ENCODE data around the gene ZSCAN23. TPM values are rescaled to one million over a fixed set of nuclear protein-coding genes. Genes with fewer than 3 reads are reported as not detected.
A peak's percentile ranks its signal among the peaks of the same experiment; 100 is the strongest.

ZSCAN23 gene
- total and polyA plus RNA-seq, 2 donors from 2014 or later = 0.49 to 5.5 TPM

DNA sequence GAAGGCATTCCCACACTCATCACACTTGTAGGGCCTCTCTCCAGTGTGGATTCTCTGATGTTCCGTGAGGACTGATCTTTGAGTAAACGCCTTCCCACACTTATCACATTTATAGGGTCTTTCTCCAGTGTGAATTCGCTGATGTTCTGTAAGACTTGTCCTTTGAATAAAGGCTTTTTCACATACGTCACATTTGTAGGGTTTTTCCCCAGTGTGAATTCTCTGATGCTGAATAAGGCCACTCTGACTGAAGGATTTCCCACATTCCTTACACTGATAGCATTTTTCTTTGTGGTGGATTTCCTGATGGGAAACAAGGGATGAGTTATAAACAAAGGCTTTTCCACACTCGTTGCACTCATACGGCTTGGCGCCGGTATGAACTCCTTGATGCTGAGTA lies 52.6 kb downstream of the ZSCAN23 start:
- TF ChIP-seq CTCF (IDR thresholded peaks at IDR 0.05; ENCODE audit: borderline replicate concordance, extremely low read depth, insufficient read depth) = no peak
- H3K27ac ChIP-seq (ENCODE audit: low read depth in 2 of 2, low read length in 2 of 2) = no peak overlapping the region
- FAIRE-seq = no peak
- H3K9ac ChIP-seq (ENCODE audit: low read length in 3 of 3) = no peak overlapping the region
- H3K27me3 ChIP-seq (ENCODE audit: control insufficient read depth, insufficient read depth, low read length) = no peaks in the 10 kb centered on the region
- no peaks in the 10 kb centered on the region for H3K9me3 ChIP-seq (ENCODE audit: control insufficient read depth in 2 of 3, insufficient read depth in 1 of 3, low read length in 3 of 3)
- H3K4me3 ChIP-seq (ENCODE audit: low read length in 3 of 3) = no peak overlapping the region
- H3K36me3 ChIP-seq (ENCODE audit: control insufficient read depth in 2 of 3, insufficient read depth in 3 of 3, low read length in 3 of 3) = peaks cover 7 to 28% (median 21%) of the 10 kb centered on the region in 3 donors
- no peaks in the 10 kb centered on the region for H3K4me1 ChIP-seq (ENCODE audit: control insufficient read depth in 2 of 3, insufficient read depth in 2 of 3, low read depth in 1 of 3, low read length in 3 of 3)
- intact Hi-C loops (cut with DNase I) = no loop called here
- no peak for DNase-seq

- no peaks in the 10 kb centered on the region for H3K9me3 ChIP-seq (ENCODE audit: control insufficient read depth in 2 of 3, insufficient read depth in 1 of 3, low read length in 3 of 3)
- H3K9ac ChIP-seq (ENCODE audit: low read length in 3 of 3) = no peak overlapping the region
- no peak for TF ChIP-seq CTCF (IDR thresholded peaks at IDR 0.05; ENCODE audit: borderline replicate concordance, extremely low read depth, insufficient read depth)
- intact Hi-C loops (cut with DNase I) = no loop called here
- FAIRE-seq (no peak), DNase-seq (no peak)
- no peaks in the 10 kb centered on the region for H3K27me3 ChIP-seq (ENCODE audit: control insufficient read depth, insufficient read depth, low read length)
- H3K27ac ChIP-seq (ENCODE audit: low read depth in 2 of 2, low read length in 2 of 2) = no peak overlapping the region
- H3K4me3 ChIP-seq (ENCODE audit: low read length in 3 of 3) = no peak overlapping the region
- H3K36me3 ChIP-seq (ENCODE audit: control insufficient read depth in 2 of 3, insufficient read depth in 3 of 3, low read length in 3 of 3) = peaks cover 3 to 18% (median 6%) of the 10 kb centered on the region in 3 donors
- no peaks in the 10 kb centered on the region for H3K4me1 ChIP-seq (ENCODE audit: control insufficient read depth in 2 of 3, insufficient read depth in 2 of 3, low read depth in 1 of 3, low read length in 3 of 3)
These were observed 59.2 kb downstream of the ZSCAN23 start for GRCh38 chr6:28384143-28384533.

DNA sequence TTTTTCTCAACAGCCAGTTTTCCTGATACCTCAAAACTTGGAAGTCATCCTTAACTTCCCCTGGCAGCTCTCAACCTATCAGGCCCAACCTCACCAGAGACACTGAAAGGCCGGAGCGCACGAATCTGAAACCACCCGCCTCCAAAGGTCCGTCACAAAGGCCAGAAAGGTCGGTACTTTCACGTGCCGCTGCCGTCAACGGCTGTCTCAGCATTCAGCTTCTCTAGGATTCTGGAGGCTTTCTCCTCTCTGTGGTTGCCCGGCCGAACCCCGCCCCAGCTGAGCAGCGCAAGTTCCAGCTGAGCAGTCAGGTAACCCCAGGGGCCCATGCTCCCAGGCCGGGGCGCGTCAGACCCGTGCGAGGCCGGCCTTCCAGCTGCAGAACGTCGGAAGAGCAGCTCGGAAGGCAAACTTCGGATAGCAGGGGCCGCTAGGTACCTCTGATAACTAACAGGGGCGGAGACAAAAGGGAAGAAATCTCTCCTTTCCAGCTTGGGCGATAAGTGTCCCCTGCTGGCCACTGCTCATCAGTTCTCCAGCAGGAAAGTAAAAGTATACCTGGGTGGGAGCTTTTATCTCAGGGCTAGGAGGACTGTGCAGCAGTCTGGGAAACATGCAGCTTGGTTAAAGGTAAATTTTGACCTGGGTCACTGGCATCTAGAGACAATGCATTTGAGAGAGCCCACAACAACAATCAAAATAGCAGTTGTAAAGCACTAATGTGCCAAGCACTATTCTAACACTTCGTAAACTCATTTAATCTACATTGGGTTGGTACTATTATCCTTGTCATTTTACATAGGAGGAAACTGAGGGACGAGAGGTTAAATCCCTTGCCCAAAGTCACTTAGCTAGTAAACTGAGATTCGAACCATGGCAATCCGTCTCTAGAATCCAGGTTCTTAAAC lies 59.8 kb downstream of the ZSCAN23 start:
- peak overlapping the region; percentile 65 to 78 for H3K27ac ChIP-seq (ENCODE audit: low read depth in 2 of 2, low read length in 2 of 2)
- intact Hi-C loops (cut with DNase I) = no loop called here
- peak; percentile 40 for TF ChIP-seq CTCF (IDR thresholded peaks at IDR 0.05; ENCODE audit: borderline replicate concordance, extremely low read depth, insufficient read depth)
- H3K9me3 ChIP-seq (ENCODE audit: control insufficient read depth in 2 of 3, insufficient read depth in 1 of 3, low read length in 3 of 3) = no peaks in the 10 kb centered on the region
- H3K9ac ChIP-seq (ENCODE audit: low read length in 3 of 3) = peak overlapping the region; percentile 11 to 70 (median 67)
- no peaks in the 10 kb centered on the region for H3K4me1 ChIP-seq (ENCODE audit: control insufficient read depth in 2 of 3, insufficient read depth in 2 of 3, low read depth in 1 of 3, low read length in 3 of 3)
- FAIRE-seq (no peak), DNase-seq (peak; percentile 90 to 95 (median 93))
- no peaks in the 10 kb centered on the region for H3K27me3 ChIP-seq (ENCODE audit: control insufficient read depth, insufficient read depth, low read length)
- peaks cover 3 to 15% (median 3%) of the 10 kb centered on the region in 3 donors for H3K36me3 ChIP-seq (ENCODE audit: control insufficient read depth in 2 of 3, insufficient read depth in 3 of 3, low read length in 3 of 3)
- H3K4me3 ChIP-seq (ENCODE audit: low read length in 3 of 3) = peak overlapping the region; percentile 71 to 89 (median 82)

Other genes with a start within 250 kb of the ZSCAN23 start
- 15.6 TPM for gene ZSCAN9, start 218.2 kb downstream of the ZSCAN23 start, total RNA-seq
- gene ZSCAN9, start 218.2 kb downstream of the ZSCAN23 start, polyA plus RNA-seq (ENCODE audit: insufficient read depth, low read depth, low replicate concordance) = 8.1 TPM
- gene ZKSCAN4, start 191.2 kb downstream of the ZSCAN23 start, total RNA-seq = 7.4 TPM
- gene ZKSCAN4, start 191.2 kb downstream of the ZSCAN23 start, polyA plus RNA-seq (ENCODE audit: insufficient read depth, low read depth, low replicate concordance) = 3.9 TPM
- 1.2 TPM for gene NKAPL, start 184.2 kb downstream of the ZSCAN23 start, total RNA-seq
- 1.7 TPM for gene NKAPL, start 184.2 kb downstream of the ZSCAN23 start, polyA plus RNA-seq (ENCODE audit: insufficient read depth, low read depth, low replicate concordance)
- 17.2 TPM for gene ZSCAN26, start 176.3 kb downstream of the ZSCAN23 start, total RNA-seq
- 11.8 TPM for gene ZSCAN26, start 176.3 kb downstream of the ZSCAN23 start, polyA plus RNA-seq (ENCODE audit: insufficient read depth, low read depth, low replicate concordance)
- gene PGBD1, start 161.9 kb downstream of the ZSCAN23 start, total RNA-seq = 3.0 TPM
- 3.1 TPM for gene PGBD1, start 161.9 kb downstream of the ZSCAN23 start, polyA plus RNA-seq (ENCODE audit: insufficient read depth, low read depth, low replicate concordance)
- gene ZSCAN31, start 107.3 kb downstream of the ZSCAN23 start, total RNA-seq = 6.3 TPM
- gene ZSCAN31, start 107.3 kb downstream of the ZSCAN23 start, polyA plus RNA-seq (ENCODE audit: insufficient read depth, low read depth, low replicate concordance) = 4.1 TPM
- gene ZKSCAN3, start 93.5 kb downstream of the ZSCAN23 start, total RNA-seq = 8.3 TPM
- gene ZKSCAN3, start 93.5 kb downstream of the ZSCAN23 start, polyA plus RNA-seq (ENCODE audit: insufficient read depth, low read depth, low replicate concordance) = 3.5 TPM
- 7.9 TPM for gene ZSCAN12, start 43.7 kb downstream of the ZSCAN23 start, total RNA-seq
- gene ZSCAN12, start 43.7 kb downstream of the ZSCAN23 start, polyA plus RNA-seq (ENCODE audit: insufficient read depth, low read depth, low replicate concordance) = 1.3 TPM
- not detected for gene GPX6, start 72.3 kb upstream of the ZSCAN23 start, total RNA-seq
- gene GPX6, start 72.3 kb upstream of the ZSCAN23 start, polyA plus RNA-seq (ENCODE audit: insufficient read depth, low read depth, low replicate concordance) = not detected
- not detected for gene GPX5, start 82.4 kb upstream of the ZSCAN23 start, total RNA-seq
- gene GPX5, start 82.4 kb upstream of the ZSCAN23 start, polyA plus RNA-seq (ENCODE audit: insufficient read depth, low read depth, low replicate concordance) = not detected

Measured in kidney (tissue), 14 donors.